Adrenal gland (tissue), 5 donors: ENCODE measurements around the gene KIRREL3.

Source experiments
- CTCF ChIP-seq, 6 experiments: fragments of 450-650 bp in 4 of 6; fragments of 200-600 bp in 2 of 6; sonication (generic) in 1 of 6; IDR thresholded peaks; 1 replicate in 5 of 6; 2 replicates in 1 of 6; pipeline versions ENCODE4 v1.5.1 to v1.8.0; 2016 to 2021; ENCODE audit warnings: antibody characterized with exemption in 6 of 6, mild to moderate bottlenecking in 2 of 6, moderate library complexity in 1 of 6
- POLR2A ChIP-seq, 2 donors: fragments of 450-650 bp; IDR thresholded peaks; one replicate each; pipeline ENCODE4 v1.6.1; 2017; ENCODE audit warnings: antibody characterized with exemption in 2 of 2, mild to moderate bottlenecking in 2 of 2, moderate library complexity in 1 of 2
- donor health status: DM: no; HTN: no; CAD: no.

- TF ChIP-seq CTCF (IDR thresholded peaks at IDR 0.05), result no peak
- TF ChIP-seq POLR2A (IDR thresholded peaks at IDR 0.05), result no peak
These were observed 505.0 kb downstream of the KIRREL3 start for GRCh38 chr11:126495281-126496220.
